Esophagus squamous epithelium (tissue), 4 donors: ENCODE measurements around the gene MIER2.

Source experiments
- POLR2A ChIP-seq, 4 donors: fragments of 450-650 bp; IDR thresholded peaks; one replicate each; pipeline ENCODE4 v1.6.1; 2017; ENCODE audit warnings: antibody characterized with exemption in 4 of 4, mild to moderate bottlenecking in 4 of 4, moderate library complexity in 3 of 4
- TF ChIP-seq, protein P1 (sequence below), 6 experiments: fragments of 450-650 bp in 4 of 6; fragments of 200-600 bp in 2 of 6; sonication (generic) in 2 of 6; IDR thresholded peaks; one replicate each; pipeline ENCODE4 v1.5.1; 2016 to 2019; ENCODE audit warnings: antibody characterized with exemption in 6 of 6, mild to moderate bottlenecking in 4 of 6, moderate library complexity in 4 of 6

DNA sequence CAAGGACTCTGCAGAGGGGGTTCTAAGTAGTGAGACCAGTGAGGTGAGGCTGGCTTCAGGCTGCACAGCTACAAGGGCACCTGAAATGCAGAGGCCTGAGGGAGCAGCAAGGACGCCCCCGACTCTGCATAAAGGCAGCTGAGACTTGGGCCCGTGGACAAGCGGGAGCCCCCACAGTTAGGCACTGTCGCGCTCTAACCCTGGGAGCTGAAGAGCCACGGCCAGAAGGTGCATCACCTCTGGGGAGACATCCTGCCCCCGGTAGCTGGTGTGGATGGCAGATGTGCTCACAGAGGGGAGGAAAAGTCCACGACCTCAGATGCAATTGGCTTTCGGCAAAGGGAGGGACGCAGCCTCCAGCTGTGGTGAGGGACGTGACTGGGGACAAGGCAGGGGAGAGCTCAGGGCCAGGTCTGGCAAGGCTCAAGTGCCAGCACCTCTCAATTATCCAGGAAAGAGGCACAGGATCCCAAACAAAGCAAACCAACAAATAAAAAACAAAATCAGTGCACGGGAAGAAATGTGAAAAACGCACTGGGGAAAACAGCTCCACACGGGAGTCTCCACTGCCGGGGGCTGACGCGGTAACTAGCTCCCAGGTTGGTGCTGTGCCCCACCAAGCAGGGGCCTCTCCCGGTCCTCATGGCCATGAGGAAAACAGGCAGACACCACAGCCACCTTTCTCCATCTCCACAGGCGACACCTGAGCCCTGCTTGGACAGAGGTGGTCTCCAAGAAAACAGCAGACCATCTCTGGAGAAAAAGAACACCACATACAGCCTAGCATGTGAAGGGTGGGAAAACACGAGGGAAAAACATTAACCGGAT, 30.4 kb downstream of the MIER2 start:
- TF ChIP-seq, protein P1, sequence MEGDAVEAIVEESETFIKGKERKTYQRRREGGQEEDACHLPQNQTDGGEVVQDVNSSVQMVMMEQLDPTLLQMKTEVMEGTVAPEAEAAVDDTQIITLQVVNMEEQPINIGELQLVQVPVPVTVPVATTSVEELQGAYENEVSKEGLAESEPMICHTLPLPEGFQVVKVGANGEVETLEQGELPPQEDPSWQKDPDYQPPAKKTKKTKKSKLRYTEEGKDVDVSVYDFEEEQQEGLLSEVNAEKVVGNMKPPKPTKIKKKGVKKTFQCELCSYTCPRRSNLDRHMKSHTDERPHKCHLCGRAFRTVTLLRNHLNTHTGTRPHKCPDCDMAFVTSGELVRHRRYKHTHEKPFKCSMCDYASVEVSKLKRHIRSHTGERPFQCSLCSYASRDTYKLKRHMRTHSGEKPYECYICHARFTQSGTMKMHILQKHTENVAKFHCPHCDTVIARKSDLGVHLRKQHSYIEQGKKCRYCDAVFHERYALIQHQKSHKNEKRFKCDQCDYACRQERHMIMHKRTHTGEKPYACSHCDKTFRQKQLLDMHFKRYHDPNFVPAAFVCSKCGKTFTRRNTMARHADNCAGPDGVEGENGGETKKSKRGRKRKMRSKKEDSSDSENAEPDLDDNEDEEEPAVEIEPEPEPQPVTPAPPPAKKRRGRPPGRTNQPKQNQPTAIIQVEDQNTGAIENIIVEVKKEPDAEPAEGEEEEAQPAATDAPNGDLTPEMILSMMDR (IDR thresholded peaks at IDR 0.05): no peak
- no peak for TF ChIP-seq POLR2A (IDR thresholded peaks at IDR 0.05)
